CD14-positive monocyte (primary cell): ENCODE measurements around the gene FBXL4. TPM values are rescaled to one million over a fixed set of nuclear protein-coding genes. Genes with fewer than 3 reads are reported as not detected.

Source experiments
- DNase-seq, 3 donors: peaks; one replicate each; pipeline ENCODE4 v3.0.0-alpha.2; 2011 to 2022
- H2AFZ ChIP-seq: 2 replicates; pipeline ENCODE4 v1.6.0; 2012; ENCODE audit warnings: mild to moderate bottlenecking, low read depth, low read length, inconsistent platforms; ENCODE audit not compliant: insufficient read depth, poor library complexity, severe bottlenecking
- H3K27ac ChIP-seq, 2 donors: 1 replicate in 1 of 2; 2 replicates in 1 of 2; pipeline ENCODE4 v1.5.1; 2012 to 2013; ENCODE audit warnings: low read length in 2 of 2, control low read depth in 1 of 2, inconsistent platforms in 1 of 2, low read depth in 1 of 2, mild to moderate bottlenecking in 1 of 2
- H3K27me3 ChIP-seq, 2 donors: one replicate each; pipeline versions ENCODE4 v1.6.0 to v1.6.1; 2011 to 2013; ENCODE audit warnings: low read length in 2 of 2; ENCODE audit not compliant: control insufficient read depth in 2 of 2, insufficient read depth in 2 of 2
- H3K36me3 ChIP-seq, 2 donors: replicated peaks in 1 of 2; 1 replicate in 1 of 2; 2 replicates in 1 of 2; pipeline versions ENCODE4 v1.5.1 to v1.6.1; 2012 to 2013; ENCODE audit warnings: low read length in 2 of 2, control low read depth in 1 of 2, inconsistent platforms in 1 of 2, mild to moderate bottlenecking in 1 of 2; ENCODE audit not compliant: insufficient read depth in 2 of 2, control insufficient read depth in 1 of 2
- H3K4me1 ChIP-seq, 2 donors: 1 replicate in 1 of 2; 2 replicates in 1 of 2; pipeline versions ENCODE4 v1.5.1 to v1.6.1; 2012 to 2013; ENCODE audit warnings: low read length in 2 of 2, control low read depth in 1 of 2, inconsistent platforms in 1 of 2, mild to moderate bottlenecking in 1 of 2, moderate library complexity in 1 of 2; ENCODE audit not compliant: insufficient read depth in 2 of 2, control insufficient read depth in 1 of 2
- H3K4me2 ChIP-seq: replicated peaks from 2 replicates; pipeline ENCODE3; 2012; ENCODE audit warnings: low read length, moderate library complexity, mild to moderate bottlenecking; ENCODE audit not compliant: poor library complexity, severe bottlenecking; ENCODE audit errors: extremely low read depth
- H3K4me3 ChIP-seq, 3 experiments: fragments of 200-600 bp in 1 of 3; sonication (generic) in 1 of 3; replicated peaks in 1 of 3; 1 replicate in 2 of 3; 2 replicates in 1 of 3; pipeline ENCODE4 v1.5.1; 2011 to 2013; ENCODE audit warnings: low read length in 3 of 3, mild to moderate bottlenecking in 3 of 3, control low read depth in 2 of 3, low read depth in 2 of 3, inconsistent platforms in 1 of 3, moderate library complexity in 1 of 3
- H3K79me2 ChIP-seq: 2 replicates; pipeline ENCODE4 v1.6.0; 2012; ENCODE audit warnings: mild to moderate bottlenecking, control low read depth, inconsistent platforms, low read length, moderate library complexity; ENCODE audit not compliant: insufficient read depth
- H3K9ac ChIP-seq: 2 replicates; pipeline ENCODE4 v1.6.0; 2017; ENCODE audit warnings: low read length, mild to moderate bottlenecking; ENCODE audit not compliant: insufficient read depth, poor library complexity, severe bottlenecking
- H3K9me3 ChIP-seq, 2 donors: replicated peaks in 1 of 2; 1 replicate in 1 of 2; 2 replicates in 1 of 2; pipeline versions ENCODE4 v1.5.1 to v1.6.1; 2012 to 2013; ENCODE audit warnings: low read length in 2 of 2, control low read depth in 1 of 2; ENCODE audit not compliant: control insufficient read depth in 1 of 2, insufficient read depth in 1 of 2
- H4K20me1 ChIP-seq: 2 replicates; pipeline ENCODE4 v1.6.0; 2012; ENCODE audit warnings: mild to moderate bottlenecking, low read length, control low read depth, moderate library complexity; ENCODE audit not compliant: insufficient read depth
- H3K27ac Mint-ChIP-seq, 7 donors: one replicate each; pipeline ENCODE4 v1.8.0; 2020; ENCODE audit warnings: mild to moderate bottlenecking in 7 of 7, mixed read lengths in 7 of 7, moderate library complexity in 6 of 7, inconsistent platforms in 2 of 7
- H3K27me3 Mint-ChIP-seq, 3 donors: one replicate each; pipeline ENCODE4 v1.8.0; 2021 to 2022; ENCODE audit warnings: low read depth in 3 of 3, mild to moderate bottlenecking in 3 of 3, mixed read lengths in 3 of 3, moderate library complexity in 3 of 3, inconsistent platforms in 1 of 3
- H3K36me3 Mint-ChIP-seq, 2 donors: one replicate each; pipeline ENCODE4 v1.8.0; 2020; ENCODE audit warnings: mixed read lengths in 2 of 2, inconsistent platforms in 1 of 2, mild to moderate bottlenecking in 1 of 2
- H3K4me1 Mint-ChIP-seq: one replicate; pipeline ENCODE4 v1.8.0; 2020; ENCODE audit warnings: mild to moderate bottlenecking, mixed read lengths
- H3K4me3 Mint-ChIP-seq, 2 donors: one replicate each; pipeline ENCODE4 v1.8.0; 2020; ENCODE audit warnings: mild to moderate bottlenecking in 2 of 2, mixed read lengths in 2 of 2, moderate library complexity in 1 of 2
- H3K9me3 Mint-ChIP-seq, 7 donors: one replicate each; pipeline ENCODE4 v1.8.0; 2020 to 2022; ENCODE audit warnings: mixed read lengths in 7 of 7, mild to moderate bottlenecking in 6 of 7, moderate library complexity in 6 of 7, inconsistent platforms in 2 of 7
- WGBS: methylation state at CpG from one replicate; pipeline ENCODE4 v1.1.5; 2013; ENCODE audit warnings: missing lambda C conversion rate; ENCODE audit not compliant: insufficient coverage; 5-methylcytosine and 5-hydroxymethylcytosine counted together
- intact Hi-C, 2 donors: fragments of 100-400 bp; cut with micrococcal nuclease; formaldehyde crosslinking; loops; one replicate each; pipeline versions ENCODE4 v1.15.0 to v1.15.1; 2023
- polyA plus RNA-seq, 3 donors: library from polyadenylated mRNA; depleted of rRNA in 1 of 3; unstranded in 2 of 3; stranded (reverse) in 1 of 3; fragments of 300-500 nt in 2 of 3; fragments of >200 nt in 1 of 3; fragmentation: Illumina TruSeq in 2 of 3; gene quantifications; 1 replicate in 2 of 3; 2 replicates in 1 of 3; pipeline ENCODE4 v1.2.3, GENCODE V29; 2012 to 2021
- TF ChIP-seq, protein P1 (sequence below): fragments of 200-600 bp; IDR thresholded peaks from one replicate; pipeline ENCODE4 v1.8.0; 2022; ENCODE audit warnings: antibody characterized with exemption, mild to moderate bottlenecking

FBXL4 gene
- polyA plus RNA-seq, 3 donors: 5.7 to 10.9 (median 8.6) TPM

DNA sequence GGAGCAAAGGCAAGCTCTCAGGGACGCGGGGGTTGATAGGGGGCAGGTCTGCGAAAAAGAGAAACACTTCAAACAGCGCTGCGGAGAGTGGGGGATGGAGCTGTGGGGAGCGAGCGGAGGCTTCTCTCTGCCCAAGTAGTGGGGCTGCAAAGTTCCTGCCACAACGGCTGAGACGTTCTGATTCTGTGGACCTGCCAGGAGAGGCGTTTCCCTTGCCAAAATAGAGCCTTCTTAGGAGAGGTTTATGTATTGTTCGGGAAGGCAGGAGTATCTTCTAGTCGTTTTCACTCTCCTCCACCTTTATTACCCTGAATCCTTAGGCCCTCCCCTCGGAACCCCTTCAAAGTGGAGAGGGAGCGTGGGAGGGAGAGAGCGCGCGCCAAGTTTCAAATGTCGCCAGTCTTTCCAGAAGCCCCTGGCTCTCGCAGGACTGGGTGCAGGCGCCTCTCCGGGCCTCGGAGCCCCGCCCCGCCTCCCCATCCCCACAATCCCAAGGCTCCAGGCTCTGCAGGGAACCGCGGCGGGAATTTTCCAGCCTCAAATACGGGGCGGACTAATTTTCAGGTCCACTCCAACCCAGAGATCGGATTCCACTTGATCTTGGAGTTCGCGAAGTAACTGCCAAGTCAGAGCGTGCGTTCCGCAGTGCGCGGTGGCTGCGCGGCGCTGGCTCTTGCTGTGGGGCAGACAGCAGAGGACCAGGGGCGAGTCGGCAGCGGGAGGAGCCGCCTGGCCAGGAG lies 123.4 kb downstream of the FBXL4 start:
- Histone ChIP-seq H3K4me2 (no peak overlapping the region), H3K36me3 (no peaks in the 10 kb centered on the region), H2AFZ (no peak overlapping the region), H3K79me2 (no peaks in the 10 kb centered on the region), H3K9me3 (peaks cover 3 to 33% of the 10 kb centered on the region in 2 donors), H3K4me3 (no peak overlapping the region), H3K4me1 (no peaks in the 10 kb centered on the region), H4K20me1 (no peaks in the 10 kb centered on the region), H3K27ac (no peak overlapping the region), H3K27me3 (peaks cover 81 to 83% of the 10 kb centered on the region in 2 donors), H3K9ac (no peak overlapping the region)
- intact Hi-C loops: no loop called here
- 4% methylated on average over 34 of the region's 44 CpGs for WGBS
- H3K27me3 Mint-ChIP-seq: peaks cover 75 to 81% (median 77%) of the 10 kb centered on the region in 3 donors
- TF ChIP-seq, protein P1, sequence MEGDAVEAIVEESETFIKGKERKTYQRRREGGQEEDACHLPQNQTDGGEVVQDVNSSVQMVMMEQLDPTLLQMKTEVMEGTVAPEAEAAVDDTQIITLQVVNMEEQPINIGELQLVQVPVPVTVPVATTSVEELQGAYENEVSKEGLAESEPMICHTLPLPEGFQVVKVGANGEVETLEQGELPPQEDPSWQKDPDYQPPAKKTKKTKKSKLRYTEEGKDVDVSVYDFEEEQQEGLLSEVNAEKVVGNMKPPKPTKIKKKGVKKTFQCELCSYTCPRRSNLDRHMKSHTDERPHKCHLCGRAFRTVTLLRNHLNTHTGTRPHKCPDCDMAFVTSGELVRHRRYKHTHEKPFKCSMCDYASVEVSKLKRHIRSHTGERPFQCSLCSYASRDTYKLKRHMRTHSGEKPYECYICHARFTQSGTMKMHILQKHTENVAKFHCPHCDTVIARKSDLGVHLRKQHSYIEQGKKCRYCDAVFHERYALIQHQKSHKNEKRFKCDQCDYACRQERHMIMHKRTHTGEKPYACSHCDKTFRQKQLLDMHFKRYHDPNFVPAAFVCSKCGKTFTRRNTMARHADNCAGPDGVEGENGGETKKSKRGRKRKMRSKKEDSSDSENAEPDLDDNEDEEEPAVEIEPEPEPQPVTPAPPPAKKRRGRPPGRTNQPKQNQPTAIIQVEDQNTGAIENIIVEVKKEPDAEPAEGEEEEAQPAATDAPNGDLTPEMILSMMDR: no peak
- peak overlapping the region in 1 of 2 donors; percentile 70 for H3K4me3 Mint-ChIP-seq
- H3K9me3 Mint-ChIP-seq: peaks cover 0 to 17% (median 6%) of the 10 kb centered on the region in 7 donors
- H3K4me1 Mint-ChIP-seq: peaks cover 11% of the 10 kb centered on the region
- H3K36me3 Mint-ChIP-seq: peaks cover 0 to 5% of the 10 kb centered on the region in 2 donors
- H3K27ac Mint-ChIP-seq: no peak overlapping the region
- DNase-seq: no peak

GRCh38 chr6:98823428-98824161 lies 124.2 kb downstream of the FBXL4 start:
- H3K27ac Mint-ChIP-seq: no peak overlapping the region
- TF ChIP-seq, protein P1: no peak
- DNase-seq: no peak
- peaks cover 0 to 5% of the 10 kb centered on the region in 2 donors for H3K36me3 Mint-ChIP-seq
- intact Hi-C loops: no loop called here
- peaks cover 11% of the 10 kb centered on the region for H3K4me1 Mint-ChIP-seq
- peaks cover 69 to 81% (median 76%) of the 10 kb centered on the region in 3 donors for H3K27me3 Mint-ChIP-seq
- Histone ChIP-seq H3K4me1 (no peaks in the 10 kb centered on the region), H3K4me3 (no peak overlapping the region), H3K4me2 (no peak overlapping the region), H3K9me3 (peaks cover 3 to 30% of the 10 kb centered on the region in 2 donors), H3K36me3 (no peaks in the 10 kb centered on the region), H3K27ac (no peak overlapping the region), H3K79me2 (no peaks in the 10 kb centered on the region), H2AFZ (no peak overlapping the region), H4K20me1 (no peaks in the 10 kb centered on the region), H3K27me3 (peaks cover 75 to 78% of the 10 kb centered on the region in 2 donors), H3K9ac (no peak overlapping the region)
- H3K9me3 Mint-ChIP-seq: peaks cover 0 to 15% (median 7%) of the 10 kb centered on the region in 7 donors
- H3K4me3 Mint-ChIP-seq: peak overlapping the region in 1 of 2 donors; percentile 70
- WGBS: 0% methylated on average over 1 of the region's 12 CpGs
